DND-41 (cell line): Measurements from ENCODE around the gene ACO1.

Experiments used
- ATAC-seq: fragments of 200-7000 bp; cut with Tn5 transposase; 3 replicates; pipeline ENCODE4 v1.9.1; 2021; ENCODE audit warnings: low read depth; ENCODE audit not compliant: insufficient read depth
- DNase-seq: peaks from one replicate; pipeline ENCODE4 v3.0.0-alpha.2; 2020
- H2AFZ ChIP-seq: 2 replicates; pipeline ENCODE4 v1.6.0; 2012; ENCODE audit warnings: low read depth, low read length
- H3K27ac ChIP-seq: 2 replicates; pipeline ENCODE4 v1.5.1; 2012; ENCODE audit warnings: low read length, inconsistent platforms
- H3K27me3 ChIP-seq: fragments of 200-600 bp; sonication (generic); 2 replicates; pipeline ENCODE4 v1.6.0; 2012; ENCODE audit warnings: low read length, mild to moderate bottlenecking, inconsistent platforms; ENCODE audit not compliant: insufficient read depth, poor library complexity
- H3K36me3 ChIP-seq: 2 replicates; pipeline ENCODE4 v1.5.1; 2012; ENCODE audit warnings: low read length, inconsistent platforms; ENCODE audit not compliant: insufficient read depth
- H3K4me1 ChIP-seq: 2 replicates; pipeline ENCODE4 v1.5.1; 2012; ENCODE audit warnings: mild to moderate bottlenecking, low read length; ENCODE audit not compliant: insufficient read depth
- H3K4me2 ChIP-seq: 2 replicates; pipeline ENCODE4 v1.6.0; 2012; ENCODE audit warnings: mild to moderate bottlenecking, moderate library complexity, low read length, inconsistent platforms; ENCODE audit not compliant: insufficient read depth
- H3K4me3 ChIP-seq, 2 experiments: fragments of 200-600 bp in 1 of 2; shearing (Covaris generic) in 1 of 2; 2 replicates each; pipeline ENCODE4 v1.5.1; 2012 to 2016; ENCODE audit warnings: inconsistent platforms in 2 of 2, low read length in 2 of 2, mild to moderate bottlenecking in 2 of 2, low read depth in 1 of 2, moderate library complexity in 1 of 2
- H3K79me2 ChIP-seq: 2 replicates; pipeline ENCODE4 v1.6.0; 2012; ENCODE audit warnings: low read length, inconsistent platforms; ENCODE audit not compliant: insufficient read depth
- H3K9ac ChIP-seq: 2 replicates; pipeline ENCODE4 v1.6.0; 2012; ENCODE audit warnings: low read depth, mild to moderate bottlenecking, inconsistent platforms, low read length, moderate library complexity
- H3K9me3 ChIP-seq: 2 replicates; pipeline ENCODE4 v1.5.1; 2012; ENCODE audit warnings: low read length, moderate library complexity, mild to moderate bottlenecking, inconsistent platforms; ENCODE audit not compliant: insufficient read depth, severe bottlenecking
- H4K20me1 ChIP-seq: 2 replicates; pipeline ENCODE4 v1.6.0; 2012; ENCODE audit warnings: low read length; ENCODE audit not compliant: insufficient read depth
- CTCF ChIP-seq: IDR thresholded peaks from 2 replicates; pipeline ENCODE4 v1.5.1; 2012; ENCODE audit warnings: borderline replicate concordance, low read length, moderate library complexity, mild to moderate bottlenecking; ENCODE audit not compliant: poor library complexity, severe bottlenecking; ENCODE audit errors: extremely low read depth
- EZH2 ChIP-seq: IDR thresholded peaks from 3 replicates; pipeline ENCODE4 v1.6.1; 2012; ENCODE audit warnings: borderline replicate concordance, low read depth, mild to moderate bottlenecking, moderate library complexity, low read length, inconsistent platforms; ENCODE audit not compliant: severe bottlenecking

ACO1 gene

GRCh38 chr9:32371279-32371678, 13.2 kb upstream of the ACO1 start:
- DNase-seq (no peak), ATAC-seq (no peak)
- Histone ChIP-seq H2AFZ (no peak overlapping the region), H3K4me1 (no peaks in the 10 kb centered on the region), H3K79me2 (no peaks in the 10 kb centered on the region), H3K27me3 (no peaks in the 10 kb centered on the region), H3K9ac (no peak overlapping the region), H3K4me2 (no peak overlapping the region), H3K4me3 (no peak overlapping the region), H3K9me3 (no peaks in the 10 kb centered on the region), H4K20me1 (no peaks in the 10 kb centered on the region), H3K36me3 (no peaks in the 10 kb centered on the region), H3K27ac (no peak overlapping the region)
- TF ChIP-seq CTCF: no peak
- no peak for TF ChIP-seq EZH2

- Histone ChIP-seq H3K9ac (no peak overlapping the region), H3K9me3 (no peaks in the 10 kb centered on the region), H3K36me3 (no peaks in the 10 kb centered on the region), H3K27ac (no peak overlapping the region), H4K20me1 (no peaks in the 10 kb centered on the region), H3K27me3 (no peaks in the 10 kb centered on the region), H3K79me2 (no peaks in the 10 kb centered on the region), H3K4me1 (no peaks in the 10 kb centered on the region), H3K4me3 (no peak overlapping the region), H3K4me2 (no peak overlapping the region), H2AFZ (no peak overlapping the region)
- no peak for TF ChIP-seq EZH2
- no peak for TF ChIP-seq CTCF
- DNase-seq (no peak), ATAC-seq (no peak)
These were observed 12.8 kb upstream of the ACO1 start for GRCh38 chr9:32371679-32372078.

- no peak for TF ChIP-seq EZH2
- TF ChIP-seq CTCF: no peak
- DNase-seq: no peak
- Histone ChIP-seq H3K27ac (no peak overlapping the region), H3K9ac (no peak overlapping the region), H3K9me3 (no peaks in the 10 kb centered on the region), H3K79me2 (no peaks in the 10 kb centered on the region), H3K4me2 (no peak overlapping the region), H3K4me1 (peaks cover 12% of the 10 kb centered on the region), H3K36me3 (no peaks in the 10 kb centered on the region), H3K4me3 (no peak overlapping the region), H2AFZ (no peak overlapping the region), H4K20me1 (no peaks in the 10 kb centered on the region), H3K27me3 (no peaks in the 10 kb centered on the region)
- no peak for ATAC-seq
These were observed 8.2 kb upstream of the ACO1 start for GRCh38 chr9:32376285-32376684.

- peaks cover 13% of the 10 kb centered on the region for H3K4me1 ChIP-seq
- TF ChIP-seq CTCF (peak; percentile 86), EZH2 (no peak)
- no peaks in the 10 kb centered on the region for H3K9me3 ChIP-seq
- H3K9ac ChIP-seq: no peak overlapping the region
- peak overlapping the region; percentile 61 for H3K4me2 ChIP-seq
- H2AFZ ChIP-seq: peak overlapping the region; percentile 62
- H3K27me3 ChIP-seq: peaks cover 6% of the 10 kb centered on the region
- H3K36me3 ChIP-seq: no peaks in the 10 kb centered on the region
- H3K4me3 ChIP-seq: no peak overlapping the region
- no peaks in the 10 kb centered on the region for H4K20me1 ChIP-seq
- no peaks in the 10 kb centered on the region for H3K79me2 ChIP-seq
- peak; percentile 48 for DNase-seq
- H3K27ac ChIP-seq: no peak overlapping the region
- peak; percentile 83 for ATAC-seq
These were observed 5.9 kb upstream of the ACO1 start for GRCh38 chr9:32378496-32378895.
